GM15510 (cell line): ENCODE results near the gene PATL1.

Experiments
- POLR2A ChIP-seq: IDR thresholded peaks from 3 replicates; pipeline ENCODE4 v1.6.1; 2011; ENCODE audit warnings: borderline replicate concordance; ENCODE audit not compliant: insufficient read length; ENCODE audit errors: extremely low read depth

The PATL1 gene

GRCh38 chr11:59668950-59669610, at the start of gene PATL1:
Gene PATL1 (minus strand): TSS chr11:59669037. CDS start chr11:59668895, 142 bp downstream.
- TF ChIP-seq POLR2A, result peak; percentile 81

GRCh38 chr11:59716051-59716450, 47.2 kb upstream of the PATL1 start:
- TF ChIP-seq POLR2A, result no peak

- TF ChIP-seq POLR2A, result no peak
These were observed 44.9 kb upstream of the PATL1 start, which contains the start of gene OR10V1 for GRCh38 chr11:59713745-59714144. Gene OR10V1 (minus strand): TSS chr11:59713845. CDS start chr11:59713845, 0 bp downstream.

GRCh38 chr11:59710136-59710847, 41.5 kb upstream of the PATL1 start:
- no peak for TF ChIP-seq POLR2A

- no peak for TF ChIP-seq POLR2A
These were observed 39.7 kb upstream of the PATL1 start for GRCh38 chr11:59708537-59708936.

- TF ChIP-seq POLR2A, result no peak
These were observed 38.5 kb upstream of the PATL1 start for GRCh38 chr11:59707371-59707770.

GRCh38 chr11:59706518-59707285, 37.9 kb upstream of the PATL1 start:
- no peak for TF ChIP-seq POLR2A

- TF ChIP-seq POLR2A, result no peak
These were observed 36.5 kb upstream of the PATL1 start for GRCh38 chr11:59705294-59705693.

- no peak for TF ChIP-seq POLR2A
These were observed 29.7 kb upstream of the PATL1 start for GRCh38 chr11:59698506-59698905.

GRCh38 chr11:59692915-59693314, 24.1 kb upstream of the PATL1 start:
- no peak for TF ChIP-seq POLR2A

- TF ChIP-seq POLR2A, result no peak
These were observed 22.3 kb upstream of the PATL1 start for GRCh38 chr11:59691156-59691555.

- no peak for TF ChIP-seq POLR2A
These were observed 20.2 kb upstream of the PATL1 start for GRCh38 chr11:59689015-59689414.

GRCh38 chr11:59680287-59681154, 11.7 kb upstream of the PATL1 start:
- no peak for TF ChIP-seq POLR2A

GRCh38 chr11:59679347-59679746, 10.5 kb upstream of the PATL1 start:
- TF ChIP-seq POLR2A, result no peak
